ENCODE measurements around the gene ATP11A.
A peak's percentile ranks its signal among the peaks of the same experiment; 100 is the strongest.

Gene ATP11A

DNA sequence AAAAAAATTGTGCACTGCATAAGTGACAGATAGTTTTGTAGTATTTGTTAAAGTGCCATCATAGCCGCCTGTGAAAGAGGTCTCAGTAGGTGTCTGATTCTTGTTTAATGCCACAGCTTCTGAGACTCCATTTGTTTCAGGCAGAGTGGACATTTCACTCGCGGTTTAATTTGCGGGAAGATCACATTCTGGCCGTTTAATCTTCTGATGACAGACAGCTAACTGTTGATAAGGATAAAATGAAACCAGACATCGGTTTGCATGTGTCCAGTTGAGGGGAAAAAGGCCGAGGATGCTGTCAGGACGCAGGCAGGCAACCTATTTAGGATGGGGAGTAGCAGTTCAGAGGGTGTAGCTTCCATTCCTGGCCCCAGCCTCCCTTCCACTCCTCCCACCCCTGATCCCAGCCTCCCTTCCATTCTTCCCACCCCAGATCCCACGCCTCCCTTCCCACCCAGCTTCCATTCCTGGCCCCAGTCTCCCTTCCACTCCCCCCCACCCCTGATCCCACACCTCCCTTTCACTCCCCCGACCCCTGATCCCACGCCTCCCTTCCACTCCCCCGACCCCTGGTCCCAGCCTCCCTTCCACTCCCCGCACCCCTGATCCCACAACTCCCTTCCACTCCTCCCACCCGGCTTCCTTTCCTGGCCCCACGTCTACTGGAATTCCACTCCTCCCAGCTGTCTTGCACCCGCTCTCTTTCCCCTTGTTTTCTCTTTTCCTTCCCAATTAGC lies 23.8 kb downstream of the ATP11A start:
- Histone ChIP-seq H3K36me3 (ENCODE audit: insufficient read depth, low read length) (no peaks in the 10 kb centered on the region; the same call in 1 of the 2 replicates), H3K4me1 (ENCODE audit: insufficient read depth, low read length) (no peaks in the 10 kb centered on the region), H4K20me1 (ENCODE audit: insufficient read depth, low read length) (peaks cover 72% of the 10 kb centered on the region), H3K27ac (ENCODE audit: low read length) (no peak overlapping the region), H3K27me3 (ENCODE audit: insufficient read depth, low read length, poor library complexity) (no peaks in the 10 kb centered on the region), H3K9ac (ENCODE audit: low read depth, low read length) (no peak overlapping the region), H3K4me2 (ENCODE audit: insufficient read depth, low read length) (no peak overlapping the region), H2AFZ (ENCODE audit: low read depth, low read length) (no peak overlapping the region), H3K9me3 (ENCODE audit: insufficient read depth, low read length, severe bottlenecking) (no peaks in the 10 kb centered on the region), H3K79me2 (ENCODE audit: insufficient read depth, low read length) (peaks cover 57% of the 10 kb centered on the region), H3K4me3 (ENCODE audit: low read depth in 1 of 2, low read length in 2 of 2) (no peak overlapping the region)
- no peak for DNase-seq
- ATAC-seq (ENCODE audit: insufficient read depth, low read depth): no peak
- TF ChIP-seq EZH2 (IDR thresholded peaks at IDR 0.05; ENCODE audit: borderline replicate concordance, low read depth, low read length, severe bottlenecking): no peak
- TF ChIP-seq, protein P1, sequence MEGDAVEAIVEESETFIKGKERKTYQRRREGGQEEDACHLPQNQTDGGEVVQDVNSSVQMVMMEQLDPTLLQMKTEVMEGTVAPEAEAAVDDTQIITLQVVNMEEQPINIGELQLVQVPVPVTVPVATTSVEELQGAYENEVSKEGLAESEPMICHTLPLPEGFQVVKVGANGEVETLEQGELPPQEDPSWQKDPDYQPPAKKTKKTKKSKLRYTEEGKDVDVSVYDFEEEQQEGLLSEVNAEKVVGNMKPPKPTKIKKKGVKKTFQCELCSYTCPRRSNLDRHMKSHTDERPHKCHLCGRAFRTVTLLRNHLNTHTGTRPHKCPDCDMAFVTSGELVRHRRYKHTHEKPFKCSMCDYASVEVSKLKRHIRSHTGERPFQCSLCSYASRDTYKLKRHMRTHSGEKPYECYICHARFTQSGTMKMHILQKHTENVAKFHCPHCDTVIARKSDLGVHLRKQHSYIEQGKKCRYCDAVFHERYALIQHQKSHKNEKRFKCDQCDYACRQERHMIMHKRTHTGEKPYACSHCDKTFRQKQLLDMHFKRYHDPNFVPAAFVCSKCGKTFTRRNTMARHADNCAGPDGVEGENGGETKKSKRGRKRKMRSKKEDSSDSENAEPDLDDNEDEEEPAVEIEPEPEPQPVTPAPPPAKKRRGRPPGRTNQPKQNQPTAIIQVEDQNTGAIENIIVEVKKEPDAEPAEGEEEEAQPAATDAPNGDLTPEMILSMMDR (IDR thresholded peaks at IDR 0.05; ENCODE audit: borderline replicate concordance, extremely low read depth, low read length, poor library complexity, severe bottlenecking): no peak

DNA sequence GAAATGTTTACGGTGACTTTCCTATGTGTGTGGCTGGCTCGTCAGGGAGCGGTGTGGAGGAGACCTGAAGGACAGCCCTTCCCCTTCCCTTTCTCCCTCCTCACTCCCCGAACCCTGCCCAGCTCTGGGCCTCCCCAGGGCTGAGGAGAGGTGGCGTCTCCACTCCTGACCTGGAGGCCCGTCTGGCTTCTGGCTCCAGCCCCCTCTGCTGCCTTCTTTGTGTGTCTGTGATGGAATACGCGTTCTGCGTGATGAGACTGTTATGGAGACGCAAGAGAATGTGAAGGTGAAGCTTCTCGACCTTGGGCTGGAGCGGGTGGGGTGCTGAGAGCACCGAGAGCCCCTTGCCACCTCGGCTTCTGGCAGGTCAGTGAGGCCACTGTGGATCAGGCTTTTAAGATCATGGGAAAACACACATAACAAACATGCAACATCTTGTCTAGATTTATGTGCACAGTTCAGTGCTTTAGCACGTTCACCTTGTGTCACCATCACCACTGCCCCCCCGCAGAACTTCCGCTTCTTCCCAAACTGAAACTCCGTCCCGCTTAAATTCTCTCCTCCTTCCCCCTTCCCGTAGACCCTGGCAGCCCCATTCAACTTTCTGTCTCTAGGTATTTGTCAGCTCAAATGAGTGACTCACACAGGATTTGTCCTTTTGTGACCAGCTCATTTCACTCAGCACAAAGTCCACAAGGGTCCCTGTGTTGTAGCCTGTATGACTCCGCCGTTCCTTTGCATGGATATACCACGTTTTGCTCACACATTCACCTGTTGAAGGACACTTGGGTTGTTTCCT lies 24.7 kb downstream of the ATP11A start:
- H3K27ac ChIP-seq (ENCODE audit: low read length): no peak overlapping the region
- no peaks in the 10 kb centered on the region; the same call in none of the 2 replicates for H3K36me3 ChIP-seq (ENCODE audit: insufficient read depth, low read length)
- no peak overlapping the region for H3K4me3 ChIP-seq (ENCODE audit: low read depth in 1 of 2, low read length in 2 of 2)
- no peaks in the 10 kb centered on the region for H3K4me1 ChIP-seq (ENCODE audit: insufficient read depth, low read length)
- ATAC-seq (ENCODE audit: insufficient read depth, low read depth) (peak; percentile 34; the same call in 1 of the 3 replicates), DNase-seq (no peak)
- H3K27me3 ChIP-seq (ENCODE audit: insufficient read depth, low read length, poor library complexity): no peaks in the 10 kb centered on the region
- no peak for TF ChIP-seq EZH2 (IDR thresholded peaks at IDR 0.05; ENCODE audit: borderline replicate concordance, low read depth, low read length, severe bottlenecking)
- TF ChIP-seq, protein P1 (IDR thresholded peaks at IDR 0.05; ENCODE audit: borderline replicate concordance, extremely low read depth, low read length, poor library complexity, severe bottlenecking): no peak
- H3K9me3 ChIP-seq (ENCODE audit: insufficient read depth, low read length, severe bottlenecking): no peaks in the 10 kb centered on the region
- peaks cover 73% of the 10 kb centered on the region for H4K20me1 ChIP-seq (ENCODE audit: insufficient read depth, low read length)
- no peak overlapping the region for H3K9ac ChIP-seq (ENCODE audit: low read depth, low read length)
- H3K79me2 ChIP-seq (ENCODE audit: insufficient read depth, low read length): peaks cover 53% of the 10 kb centered on the region
- H3K4me2 ChIP-seq (ENCODE audit: insufficient read depth, low read length): no peak overlapping the region
- H2AFZ ChIP-seq (ENCODE audit: low read depth, low read length): no peak overlapping the region

GRCh38 chr13:112715210-112715609 lies 25.4 kb downstream of the ATP11A start:
- H3K79me2 ChIP-seq (ENCODE audit: insufficient read depth, low read length): peaks cover 54% of the 10 kb centered on the region
- peaks cover 71% of the 10 kb centered on the region for H4K20me1 ChIP-seq (ENCODE audit: insufficient read depth, low read length)
- no peaks in the 10 kb centered on the region for H3K9me3 ChIP-seq (ENCODE audit: insufficient read depth, low read length, severe bottlenecking)
- DNase-seq (no peak), ATAC-seq (ENCODE audit: insufficient read depth, low read depth) (no peak)
- H3K36me3 ChIP-seq (ENCODE audit: insufficient read depth, low read length): no peaks in the 10 kb centered on the region; the same call in none of the 2 replicates
- H3K27me3 ChIP-seq (ENCODE audit: insufficient read depth, low read length, poor library complexity): no peaks in the 10 kb centered on the region
- no peak overlapping the region for H2AFZ ChIP-seq (ENCODE audit: low read depth, low read length)
- no peaks in the 10 kb centered on the region for H3K4me1 ChIP-seq (ENCODE audit: insufficient read depth, low read length)
- H3K9ac ChIP-seq (ENCODE audit: low read depth, low read length): no peak overlapping the region
- no peak overlapping the region for H3K4me3 ChIP-seq (ENCODE audit: low read depth in 1 of 2, low read length in 2 of 2)
- H3K27ac ChIP-seq (ENCODE audit: low read length): no peak overlapping the region
- TF ChIP-seq, protein P1 (IDR thresholded peaks at IDR 0.05; ENCODE audit: borderline replicate concordance, extremely low read depth, low read length, poor library complexity, severe bottlenecking): no peak
- no peak for TF ChIP-seq EZH2 (IDR thresholded peaks at IDR 0.05; ENCODE audit: borderline replicate concordance, low read depth, low read length, severe bottlenecking)
- no peak overlapping the region for H3K4me2 ChIP-seq (ENCODE audit: insufficient read depth, low read length)

All from DND-41 (cell line).